DND-41 (cell line): Measurements from ENCODE around the gene PRICKLE3.

Experiments
- ATAC-seq: fragments of 200-7000 bp; cut with Tn5 transposase; 3 replicates; pipeline ENCODE4 v1.9.1; 2021; ENCODE audit warnings: low read depth; ENCODE audit not compliant: insufficient read depth
- DNase-seq: peaks from one replicate; pipeline ENCODE4 v3.0.0-alpha.2; 2020
- H2AFZ ChIP-seq: 2 replicates; pipeline ENCODE4 v1.6.0; 2012; ENCODE audit warnings: low read depth, low read length
- H3K27ac ChIP-seq: 2 replicates; pipeline ENCODE4 v1.5.1; 2012; ENCODE audit warnings: low read length, inconsistent platforms
- H3K27me3 ChIP-seq: fragments of 200-600 bp; sonication (generic); 2 replicates; pipeline ENCODE4 v1.6.0; 2012; ENCODE audit warnings: low read length, mild to moderate bottlenecking, inconsistent platforms; ENCODE audit not compliant: insufficient read depth, poor library complexity
- H3K36me3 ChIP-seq: 2 replicates; pipeline ENCODE4 v1.5.1; 2012; ENCODE audit warnings: low read length, inconsistent platforms; ENCODE audit not compliant: insufficient read depth
- H3K4me1 ChIP-seq: 2 replicates; pipeline ENCODE4 v1.5.1; 2012; ENCODE audit warnings: mild to moderate bottlenecking, low read length; ENCODE audit not compliant: insufficient read depth
- H3K4me2 ChIP-seq: 2 replicates; pipeline ENCODE4 v1.6.0; 2012; ENCODE audit warnings: mild to moderate bottlenecking, moderate library complexity, low read length, inconsistent platforms; ENCODE audit not compliant: insufficient read depth
- H3K4me3 ChIP-seq, 2 experiments: fragments of 200-600 bp in 1 of 2; shearing (Covaris generic) in 1 of 2; 2 replicates each; pipeline ENCODE4 v1.5.1; 2012 to 2016; ENCODE audit warnings: inconsistent platforms in 2 of 2, low read length in 2 of 2, mild to moderate bottlenecking in 2 of 2, low read depth in 1 of 2, moderate library complexity in 1 of 2
- H3K79me2 ChIP-seq: 2 replicates; pipeline ENCODE4 v1.6.0; 2012; ENCODE audit warnings: low read length, inconsistent platforms; ENCODE audit not compliant: insufficient read depth
- H3K9ac ChIP-seq: 2 replicates; pipeline ENCODE4 v1.6.0; 2012; ENCODE audit warnings: low read depth, mild to moderate bottlenecking, inconsistent platforms, low read length, moderate library complexity
- H3K9me3 ChIP-seq: 2 replicates; pipeline ENCODE4 v1.5.1; 2012; ENCODE audit warnings: low read length, moderate library complexity, mild to moderate bottlenecking, inconsistent platforms; ENCODE audit not compliant: insufficient read depth, severe bottlenecking
- H4K20me1 ChIP-seq: 2 replicates; pipeline ENCODE4 v1.6.0; 2012; ENCODE audit warnings: low read length; ENCODE audit not compliant: insufficient read depth
- EZH2 ChIP-seq: IDR thresholded peaks from 3 replicates; pipeline ENCODE4 v1.6.1; 2012; ENCODE audit warnings: borderline replicate concordance, low read depth, mild to moderate bottlenecking, moderate library complexity, low read length, inconsistent platforms; ENCODE audit not compliant: severe bottlenecking
- TF ChIP-seq, protein P1 (sequence below): IDR thresholded peaks from 2 replicates; pipeline ENCODE4 v1.5.1; 2012; ENCODE audit warnings: borderline replicate concordance, low read length, moderate library complexity, mild to moderate bottlenecking; ENCODE audit not compliant: poor library complexity, severe bottlenecking; ENCODE audit errors: extremely low read depth

Gene PRICKLE3

DNA sequence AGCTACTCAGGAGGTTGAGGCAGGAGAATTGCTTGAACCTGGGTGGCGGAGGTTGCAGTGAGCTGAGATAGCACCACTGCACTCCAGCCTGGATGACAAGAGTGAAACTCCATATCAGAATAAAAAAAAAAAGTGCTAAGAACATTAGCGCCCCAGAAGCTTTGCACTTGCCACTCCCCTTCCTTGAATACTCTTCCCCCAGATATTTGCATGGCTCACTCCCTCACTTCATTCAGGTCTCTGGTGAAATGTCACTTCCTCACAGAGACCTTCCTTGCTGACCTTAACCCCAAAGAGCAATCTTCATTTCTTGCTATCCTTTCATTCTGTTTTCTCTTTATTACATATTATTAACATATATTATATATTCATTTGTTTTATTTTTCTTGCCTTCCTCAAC lies 35.7 kb upstream of the PRICKLE3 start:
- TF ChIP-seq, protein P1, sequence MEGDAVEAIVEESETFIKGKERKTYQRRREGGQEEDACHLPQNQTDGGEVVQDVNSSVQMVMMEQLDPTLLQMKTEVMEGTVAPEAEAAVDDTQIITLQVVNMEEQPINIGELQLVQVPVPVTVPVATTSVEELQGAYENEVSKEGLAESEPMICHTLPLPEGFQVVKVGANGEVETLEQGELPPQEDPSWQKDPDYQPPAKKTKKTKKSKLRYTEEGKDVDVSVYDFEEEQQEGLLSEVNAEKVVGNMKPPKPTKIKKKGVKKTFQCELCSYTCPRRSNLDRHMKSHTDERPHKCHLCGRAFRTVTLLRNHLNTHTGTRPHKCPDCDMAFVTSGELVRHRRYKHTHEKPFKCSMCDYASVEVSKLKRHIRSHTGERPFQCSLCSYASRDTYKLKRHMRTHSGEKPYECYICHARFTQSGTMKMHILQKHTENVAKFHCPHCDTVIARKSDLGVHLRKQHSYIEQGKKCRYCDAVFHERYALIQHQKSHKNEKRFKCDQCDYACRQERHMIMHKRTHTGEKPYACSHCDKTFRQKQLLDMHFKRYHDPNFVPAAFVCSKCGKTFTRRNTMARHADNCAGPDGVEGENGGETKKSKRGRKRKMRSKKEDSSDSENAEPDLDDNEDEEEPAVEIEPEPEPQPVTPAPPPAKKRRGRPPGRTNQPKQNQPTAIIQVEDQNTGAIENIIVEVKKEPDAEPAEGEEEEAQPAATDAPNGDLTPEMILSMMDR, result no peak
- no peak for TF ChIP-seq EZH2
- Histone ChIP-seq H3K4me1 (no peaks in the 10 kb centered on the region), H3K4me2 (no peak overlapping the region), H3K9me3 (no peaks in the 10 kb centered on the region), H2AFZ (no peak overlapping the region), H3K36me3 (no peaks in the 10 kb centered on the region), H3K27ac (no peak overlapping the region), H3K79me2 (no peaks in the 10 kb centered on the region), H3K4me3 (no peak overlapping the region), H4K20me1 (no peaks in the 10 kb centered on the region), H3K27me3 (no peaks in the 10 kb centered on the region), H3K9ac (no peak overlapping the region)
- ATAC-seq, result no peak
- DNase-seq, result no peak

DNA sequence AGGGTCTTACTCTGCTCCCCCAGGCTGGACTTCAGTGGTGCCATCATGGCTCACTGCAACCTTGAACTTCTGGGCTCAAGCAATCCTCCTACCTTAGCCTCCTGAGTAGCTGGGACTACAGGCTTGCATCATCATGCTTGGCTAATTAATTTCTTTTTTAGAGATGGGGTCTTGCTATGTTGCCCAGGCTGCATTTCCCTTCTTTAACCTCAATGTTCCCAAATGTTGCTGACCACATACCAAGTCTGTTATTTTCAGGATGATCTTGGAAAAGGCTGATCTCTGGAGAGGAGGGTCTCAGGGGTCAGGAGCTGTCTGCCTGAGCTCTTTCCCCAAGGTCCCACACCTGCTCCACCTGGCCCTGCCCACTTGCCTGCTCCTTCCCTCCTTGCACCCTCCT lies 33.9 kb upstream of the PRICKLE3 start:
- H2AFZ ChIP-seq, result no peak overlapping the region
- DNase-seq (no peak), ATAC-seq (no peak)
- no peaks in the 10 kb centered on the region for H4K20me1 ChIP-seq
- H3K4me1 ChIP-seq, result no peaks in the 10 kb centered on the region
- no peak overlapping the region for H3K4me2 ChIP-seq
- no peak overlapping the region for H3K9ac ChIP-seq
- H3K9me3 ChIP-seq, result no peaks in the 10 kb centered on the region
- no peaks in the 10 kb centered on the region for H3K79me2 ChIP-seq
- no peaks in the 10 kb centered on the region for H3K36me3 ChIP-seq
- no peaks in the 10 kb centered on the region for H3K27me3 ChIP-seq
- no peak overlapping the region for H3K4me3 ChIP-seq
- TF ChIP-seq EZH2, result no peak
- TF ChIP-seq, protein P1, result no peak
- no peak overlapping the region for H3K27ac ChIP-seq

DNA sequence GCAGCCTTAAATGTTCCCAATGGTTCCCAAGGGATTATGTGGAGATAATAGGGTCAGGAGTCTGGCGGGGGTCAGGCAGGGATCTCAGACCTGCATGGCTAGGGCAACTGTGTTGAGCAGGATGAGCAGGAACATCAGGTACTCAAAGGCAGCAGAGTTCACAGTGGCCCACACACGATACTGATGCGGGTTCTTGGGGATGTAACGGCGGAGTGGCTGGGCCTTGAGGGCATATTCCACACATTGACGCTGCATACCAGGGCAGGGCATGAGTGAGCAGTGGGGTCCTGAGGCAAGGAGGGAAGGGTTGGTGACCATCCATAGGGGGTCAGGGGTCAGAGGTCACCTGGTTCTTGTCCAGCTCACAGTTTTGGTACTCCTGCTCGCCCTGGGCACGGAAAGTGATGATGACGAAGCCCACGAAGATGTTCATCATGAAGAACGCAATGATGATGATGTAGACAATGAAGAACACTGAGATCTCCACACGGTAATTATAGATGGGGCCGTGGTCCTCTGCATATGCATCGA lies 28.9 kb upstream of the PRICKLE3 start:
- Histone ChIP-seq H3K27me3 (no peaks in the 10 kb centered on the region), H3K27ac (no peak overlapping the region), H3K36me3 (no peaks in the 10 kb centered on the region), H3K4me1 (no peaks in the 10 kb centered on the region), H4K20me1 (no peaks in the 10 kb centered on the region), H2AFZ (no peak overlapping the region), H3K9me3 (no peaks in the 10 kb centered on the region), H3K4me2 (no peak overlapping the region), H3K9ac (no peak overlapping the region), H3K4me3 (no peak overlapping the region), H3K79me2 (no peaks in the 10 kb centered on the region)
- TF ChIP-seq EZH2, result no peak
- TF ChIP-seq, protein P1, result no peak
- no peak for ATAC-seq
- DNase-seq, result no peak

DNA sequence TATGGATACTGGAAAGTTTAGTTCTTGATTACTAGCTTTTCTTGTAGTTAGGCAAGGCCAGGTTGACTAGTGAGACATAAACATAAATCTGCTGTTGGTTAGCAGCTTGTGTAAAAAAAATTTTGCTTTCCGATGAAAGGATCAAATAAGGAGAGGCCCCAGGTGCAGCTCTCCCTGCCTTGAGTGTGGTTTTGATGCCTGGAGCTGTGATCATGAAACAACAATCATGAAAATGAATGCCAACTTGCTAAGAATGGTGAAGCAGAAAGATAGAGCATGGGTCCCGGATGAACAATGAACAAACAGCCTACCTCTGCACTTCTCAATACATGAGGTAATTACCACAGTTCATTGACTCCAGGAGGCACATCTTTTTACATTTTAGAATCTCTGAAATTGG lies 28.2 kb upstream of the PRICKLE3 start:
- Histone ChIP-seq H3K4me1 (no peaks in the 10 kb centered on the region), H3K9ac (no peak overlapping the region), H3K36me3 (no peaks in the 10 kb centered on the region), H3K9me3 (no peaks in the 10 kb centered on the region), H2AFZ (no peak overlapping the region), H3K79me2 (no peaks in the 10 kb centered on the region), H3K4me3 (no peak overlapping the region), H3K27ac (no peak overlapping the region), H3K4me2 (no peak overlapping the region), H3K27me3 (no peaks in the 10 kb centered on the region), H4K20me1 (no peaks in the 10 kb centered on the region)
- ATAC-seq, result no peak
- DNase-seq, result no peak
- TF ChIP-seq EZH2, result no peak
- TF ChIP-seq, protein P1, result no peak
